NCI-H82 (cell line): Measurements from ENCODE around the gene ARID1A.
"Not testable (repeated sequence)": the region's sequence is repeated elsewhere in the genome, so short reads cannot be mapped to it uniquely, and the experiment has no call there.

Experiments used
- DNase-seq: peaks from one replicate; lab custom pipeline; 2025; lab: John Stamatoyannopoulos, UW

The ARID1A gene

DNA sequence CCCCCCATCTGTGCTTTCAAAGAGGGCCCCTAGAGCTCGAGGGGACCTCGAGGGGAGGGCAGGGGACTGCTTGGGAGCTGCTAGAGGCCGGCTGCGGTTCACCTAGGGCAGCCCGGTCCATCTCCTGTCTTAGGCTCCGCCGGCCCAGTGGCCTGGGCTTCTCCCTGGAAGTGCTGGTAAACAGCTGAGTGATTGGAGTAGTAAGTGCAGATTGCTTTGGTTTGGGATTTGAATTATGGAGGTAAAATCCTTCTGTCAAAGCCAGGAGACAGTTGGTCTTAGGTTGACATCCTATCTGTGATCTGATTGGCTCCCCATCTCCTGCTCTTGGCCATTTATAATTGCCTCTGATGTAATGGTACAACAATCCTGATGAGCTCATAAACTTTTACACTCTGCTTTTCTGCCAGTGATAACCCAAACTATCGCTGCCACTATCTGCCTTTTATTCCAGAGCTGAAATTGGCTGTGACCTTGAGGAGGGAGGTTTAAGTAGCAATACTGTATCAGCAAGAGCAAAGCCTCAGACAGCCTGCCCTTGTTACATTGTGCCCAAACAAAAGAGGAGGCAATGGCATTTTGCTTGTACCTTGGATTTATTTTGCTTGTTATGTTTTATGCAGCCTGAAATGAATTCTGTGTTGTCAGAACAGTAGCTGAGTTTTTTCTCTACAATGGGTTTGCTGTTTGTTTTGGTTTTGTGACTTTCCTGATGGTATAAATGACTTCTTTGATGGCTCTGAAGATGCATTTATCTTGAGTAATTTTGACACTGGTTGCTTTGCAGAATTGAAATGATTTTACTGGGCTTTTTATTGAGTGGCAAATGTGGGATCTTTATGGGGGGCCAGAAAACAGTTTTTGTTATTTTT is 2.4 kb downstream of the ARID1A start:
- DNase-seq, result peak; percentile 89

DNA sequence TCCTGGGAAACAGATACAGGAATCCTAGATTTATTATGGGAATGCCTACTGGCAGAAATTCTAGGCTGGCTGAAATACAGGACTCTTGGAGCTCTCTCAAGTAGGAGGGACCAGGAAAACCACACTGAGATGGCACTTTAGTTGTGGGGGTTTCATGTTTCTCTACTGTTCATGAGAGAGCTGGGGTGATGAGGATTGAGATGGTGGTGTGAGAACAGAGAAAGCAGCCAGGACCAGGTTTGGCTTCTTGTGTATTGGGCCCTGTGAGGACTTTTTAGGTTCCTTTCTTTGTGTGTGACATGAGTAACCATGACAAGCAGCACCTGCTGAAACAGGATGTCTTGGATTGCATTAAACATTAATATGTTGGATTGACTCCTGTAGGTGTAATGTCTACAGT is 4.9 kb downstream of the ARID1A start:
- no peak for DNase-seq

DNA sequence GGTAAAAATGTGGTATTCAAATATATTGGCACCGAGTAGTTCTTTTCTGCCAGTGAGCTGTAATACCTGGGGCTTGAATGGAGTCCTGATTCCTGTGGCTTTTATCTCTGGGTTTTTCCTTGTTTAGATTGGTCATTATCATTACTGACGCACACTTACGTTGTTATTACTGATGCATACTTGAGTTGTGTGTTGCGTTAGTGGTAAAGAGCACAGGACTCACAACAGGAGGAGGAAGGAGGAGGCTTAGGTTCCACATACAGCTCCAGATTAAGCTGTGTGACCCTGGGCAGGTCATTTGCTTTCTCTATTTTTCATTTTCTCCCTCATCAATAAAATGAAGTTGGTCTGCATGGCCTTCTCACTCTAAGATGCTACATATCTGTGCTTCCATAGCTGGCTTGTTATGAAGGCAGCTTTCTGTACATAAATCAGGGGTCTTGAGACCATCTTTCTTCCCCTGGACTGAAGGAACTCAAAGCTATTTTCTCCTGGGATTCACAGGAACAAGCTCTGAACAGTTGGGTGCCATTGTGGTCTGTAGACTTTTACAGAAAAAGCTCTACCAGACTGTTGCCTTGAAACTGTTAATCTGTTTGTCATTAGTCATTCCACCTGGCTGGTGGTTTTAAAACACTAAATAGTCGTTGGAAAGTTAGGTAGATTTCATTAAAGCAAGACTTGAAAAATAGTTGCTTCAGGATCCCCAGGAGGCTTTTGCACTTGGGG is 5.6 kb downstream of the ARID1A start:
- DNase-seq, result no peak

DNA sequence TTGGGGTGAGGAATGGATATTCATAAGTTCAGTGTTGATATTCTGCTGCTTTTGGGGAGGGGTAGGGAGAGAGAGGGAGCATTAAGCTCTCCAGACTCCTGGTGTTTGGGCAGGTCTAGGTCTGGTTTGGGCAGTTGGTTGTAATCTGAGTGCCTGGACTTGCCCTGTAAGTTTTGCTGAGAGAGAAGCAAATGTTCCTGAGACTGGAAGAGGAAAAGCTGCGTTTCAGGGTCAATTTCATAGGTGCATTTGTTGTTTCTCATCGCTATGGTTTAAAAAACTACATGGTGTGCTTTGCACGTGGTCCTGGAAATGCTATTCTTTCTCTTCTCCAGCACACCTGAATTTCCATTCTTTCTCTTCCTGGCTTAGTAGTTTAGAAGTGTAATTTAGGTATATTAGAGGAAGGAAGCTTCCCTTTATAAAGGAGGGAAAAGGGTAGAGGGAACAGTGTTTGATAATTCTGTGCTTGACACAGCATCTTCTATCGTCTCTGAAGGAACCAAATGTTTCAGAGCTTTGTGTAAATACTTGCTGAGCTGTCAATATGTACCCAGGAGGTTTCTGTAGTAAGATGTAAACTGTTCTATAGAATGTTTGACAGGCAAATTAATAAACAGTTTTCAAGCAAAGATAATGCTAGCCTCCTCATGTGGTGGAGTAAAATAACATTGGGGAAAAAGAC is 6.3 kb downstream of the ARID1A start:
- no peak for DNase-seq

DNA sequence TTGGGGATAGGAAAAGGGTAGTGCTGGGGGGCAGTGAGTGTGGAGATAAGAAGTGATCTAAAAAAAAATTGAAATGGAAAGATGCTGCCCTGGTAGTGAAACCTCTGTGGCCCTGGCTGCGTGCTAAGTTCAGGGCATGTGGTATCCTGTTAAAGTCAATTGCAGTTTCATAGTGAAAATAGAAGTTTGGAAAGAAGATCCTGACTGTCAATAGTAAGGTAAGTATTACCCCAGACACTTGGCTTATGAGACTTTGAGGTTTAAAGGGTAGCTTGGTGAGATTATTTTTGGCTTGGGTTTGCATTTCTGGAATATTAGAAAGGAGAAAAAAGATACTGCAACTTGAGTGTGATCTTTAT is 6.8 kb downstream of the ARID1A start:
- DNase-seq, result no peak

DNA sequence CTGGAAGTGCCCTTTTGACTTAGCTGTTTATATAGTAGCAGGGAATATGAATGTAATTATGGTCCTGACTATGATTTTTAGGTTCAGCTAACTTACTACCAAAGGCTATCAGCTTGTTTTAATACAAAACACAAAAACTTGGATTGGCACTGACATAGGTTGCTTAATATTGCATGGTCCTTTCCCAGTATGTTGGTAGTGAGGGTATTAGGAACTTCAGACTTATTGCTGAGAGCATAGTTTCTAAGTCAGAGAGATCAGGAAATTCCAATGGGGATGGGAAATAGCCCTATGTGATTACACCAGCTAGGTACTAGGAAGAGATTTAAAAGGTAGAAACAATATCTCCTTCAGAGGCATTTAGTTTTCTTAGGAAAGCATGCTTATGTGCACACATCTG is 7.7 kb downstream of the ARID1A start:
- no peak for DNase-seq

DNA sequence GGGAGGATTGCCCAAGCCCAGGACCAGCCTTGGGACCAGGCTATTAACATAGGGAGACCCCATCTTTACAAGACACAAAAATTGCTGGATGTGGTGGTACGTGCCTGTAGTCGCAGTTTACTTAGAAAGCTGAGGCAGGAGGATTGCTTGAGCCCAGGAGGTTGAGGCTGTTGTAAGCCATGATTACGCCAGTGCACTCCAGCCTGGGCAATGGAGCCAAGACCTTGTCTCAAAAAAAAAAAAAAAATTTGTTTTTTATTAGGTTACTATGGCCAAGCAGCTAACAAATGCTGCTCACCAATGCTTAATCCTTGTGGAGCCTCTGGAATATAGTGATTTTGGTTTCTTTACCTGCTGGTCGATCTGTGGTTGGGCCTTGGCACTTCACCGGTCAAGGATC is 8.8 kb downstream of the ARID1A start:
- DNase-seq, result no peak

DNA sequence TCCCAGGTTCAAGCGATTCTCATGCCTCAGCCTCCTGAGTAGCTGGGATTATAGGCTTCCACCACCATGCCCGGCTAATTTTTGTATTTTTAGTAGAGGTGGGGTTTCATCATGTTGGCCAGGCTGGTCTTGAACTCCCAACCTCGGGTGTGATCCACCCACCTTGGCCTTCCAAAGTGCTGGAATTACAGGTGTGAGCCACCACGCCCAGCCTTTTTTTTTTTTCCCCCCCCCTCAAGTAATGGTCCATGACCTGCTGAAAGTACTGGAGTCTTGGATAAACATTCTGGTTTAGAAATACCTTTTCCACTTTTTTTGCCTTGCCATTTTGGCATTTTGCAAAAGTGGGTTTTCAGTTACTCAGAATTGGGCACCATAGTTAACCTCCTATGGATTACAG is 9.4 kb downstream of the ARID1A start:
- not testable (repeated sequence) for DNase-seq

DNA sequence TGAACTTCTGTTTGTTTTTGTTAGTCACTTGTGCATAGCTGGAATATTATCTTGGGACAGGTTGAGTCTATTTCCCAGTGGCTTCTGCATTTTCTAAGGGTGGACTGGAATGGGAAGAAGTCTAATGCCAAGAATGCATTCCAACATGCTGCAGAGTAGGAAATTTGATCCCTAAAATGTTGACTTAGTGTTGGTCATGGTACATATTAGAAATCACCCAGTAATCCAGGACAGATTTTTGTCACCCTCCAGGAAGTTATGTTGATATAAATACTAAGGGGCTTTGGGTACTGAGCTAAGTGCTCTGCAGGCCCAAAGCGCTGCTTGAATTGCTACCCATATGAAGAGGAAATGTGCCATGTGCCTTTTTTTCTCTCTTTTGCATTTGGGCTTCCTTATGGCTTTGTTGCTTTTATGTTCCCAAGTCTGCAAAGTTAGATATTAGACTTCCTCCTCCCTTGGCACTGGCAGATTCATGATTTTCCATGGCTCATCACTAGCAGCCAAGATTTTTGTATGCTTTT is 10.0 kb downstream of the ARID1A start:
- no peak for DNase-seq

DNA sequence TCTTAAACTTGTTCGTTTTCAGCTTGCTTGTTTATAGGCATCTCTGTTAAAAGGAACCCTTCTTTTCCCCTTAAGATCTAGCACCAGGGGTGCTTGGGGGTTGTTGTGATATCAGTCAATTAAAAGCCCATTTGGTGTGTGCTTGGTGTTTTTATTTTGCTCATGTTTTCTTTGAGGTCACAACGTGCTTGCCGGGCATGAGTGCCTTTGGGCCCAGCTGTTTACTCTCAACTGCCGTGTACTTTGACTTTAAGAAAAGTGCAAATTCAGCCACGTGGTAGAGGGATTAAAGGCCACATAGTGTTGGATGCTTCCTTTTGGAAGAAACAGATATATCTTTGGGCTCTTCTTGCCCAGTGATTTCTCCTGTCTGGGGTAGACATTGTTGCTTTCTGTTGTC is 10.5 kb downstream of the ARID1A start:
- DNase-seq, result peak; percentile 54

DNA sequence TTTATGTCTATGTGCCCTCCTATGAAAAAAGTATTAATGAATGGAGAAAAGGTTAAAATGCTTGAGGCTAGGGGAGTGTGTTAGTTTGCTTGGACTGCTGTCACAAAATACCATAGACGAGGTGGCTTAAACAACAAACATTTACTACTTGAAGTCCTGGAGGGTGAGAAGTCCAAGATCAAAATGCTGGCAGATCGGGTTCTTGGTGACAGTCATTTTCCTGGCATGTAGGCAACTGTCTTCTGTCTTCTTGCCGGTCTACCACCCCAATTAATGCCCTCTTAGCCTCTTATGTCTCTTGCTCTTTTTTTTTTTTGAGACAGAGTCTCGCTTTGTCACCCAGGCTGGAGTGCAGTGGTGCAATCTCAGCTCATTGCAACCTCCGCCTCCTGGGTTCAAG is 15.0 kb downstream of the ARID1A start:
- no peak for DNase-seq

DNA sequence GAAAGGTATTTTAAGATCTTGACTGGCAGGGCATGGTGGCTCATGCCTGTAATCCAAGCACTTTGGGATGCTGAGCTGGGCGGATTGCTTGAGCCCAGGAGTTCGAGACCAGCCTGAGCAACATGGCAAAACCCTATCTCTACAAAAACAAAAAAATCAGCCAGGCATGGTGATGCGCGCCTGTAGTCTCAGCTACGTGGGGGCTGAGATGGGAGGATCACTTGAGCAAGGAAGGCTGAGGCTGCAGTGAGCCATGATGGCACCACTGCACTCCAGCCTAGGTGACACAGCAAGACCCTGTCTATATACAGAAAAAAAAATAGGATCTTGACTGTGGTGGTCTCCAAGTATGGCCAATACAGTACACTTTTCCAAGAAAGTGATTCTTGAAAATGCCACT is 16.0 kb downstream of the ARID1A start:
- DNase-seq, result no peak

DNA sequence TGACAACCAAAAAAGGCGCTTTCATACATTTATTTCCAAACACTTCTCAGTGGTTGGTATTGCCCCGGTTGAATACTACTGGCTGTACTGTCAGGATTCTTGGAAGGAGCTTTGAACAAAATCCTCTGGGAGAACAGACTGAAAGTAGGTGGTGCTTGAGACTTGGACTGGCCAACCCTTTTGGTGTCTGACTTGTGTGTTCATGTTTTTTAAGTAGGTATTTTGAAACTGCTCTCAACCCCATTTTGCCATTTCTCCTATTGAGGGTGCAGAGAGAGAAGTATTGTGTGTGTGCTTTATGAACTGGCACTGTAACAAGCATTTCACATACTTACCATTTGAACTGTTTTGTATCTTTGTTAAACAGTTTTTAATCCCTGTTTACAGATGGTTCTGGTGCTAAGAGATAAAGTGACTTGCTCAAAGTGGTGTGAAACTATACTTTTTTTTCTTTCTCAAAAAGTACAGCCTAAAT is 21.2 kb downstream of the ARID1A start:
- no peak for DNase-seq

DNA sequence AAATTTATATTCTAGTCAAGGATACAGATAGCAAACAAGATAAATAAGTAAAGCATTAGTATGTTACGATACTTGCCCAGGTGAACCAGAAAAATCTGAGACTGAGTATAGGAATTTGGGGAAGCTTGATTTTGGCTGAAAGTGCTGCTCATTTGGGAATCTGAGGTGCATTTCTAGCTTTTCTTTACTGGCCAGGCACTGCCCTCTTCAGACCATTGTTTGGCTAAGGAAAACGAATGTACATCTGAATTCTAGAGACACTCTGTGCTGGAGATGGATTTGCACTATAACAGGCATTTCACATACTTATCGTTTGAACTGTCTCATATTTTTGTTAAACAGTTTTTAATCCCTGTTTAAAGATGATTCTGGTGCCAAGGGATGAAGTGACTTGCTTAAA is 23.4 kb downstream of the ARID1A start:
- no peak for DNase-seq

DNA sequence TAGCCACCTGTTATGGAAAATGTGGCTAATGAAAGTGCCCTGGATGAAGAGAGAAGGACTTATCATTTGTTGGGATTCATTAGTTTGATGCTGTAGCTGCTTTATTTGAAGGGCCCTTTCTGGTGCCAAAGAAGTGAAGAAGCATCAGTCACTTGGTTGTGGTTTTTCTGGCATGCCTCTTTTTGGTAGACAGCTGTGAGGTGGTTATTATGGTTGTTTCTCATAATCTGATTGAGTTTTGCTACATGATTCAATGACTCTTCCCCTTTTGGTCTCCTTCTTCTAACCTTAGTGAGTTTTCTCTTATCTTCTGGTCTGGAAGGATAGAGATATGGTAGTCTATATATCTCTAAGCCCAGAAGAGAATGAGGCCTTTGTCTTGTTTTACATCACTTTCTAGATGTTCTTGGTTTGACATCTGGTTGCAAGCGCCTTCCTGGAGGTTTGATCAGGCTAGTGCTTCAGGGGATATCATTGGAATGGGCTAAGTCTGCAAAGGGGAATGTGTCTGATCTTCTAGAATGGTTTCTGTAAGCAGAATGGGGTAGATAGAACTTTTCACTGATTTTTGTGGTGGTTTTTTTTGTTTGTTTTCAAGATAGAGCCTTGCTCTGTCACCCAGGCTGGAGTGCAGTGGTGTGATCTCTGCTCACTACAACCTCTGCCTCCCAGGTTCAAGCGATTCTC is 26.0 kb downstream of the ARID1A start:
- DNase-seq, result no peak

DNA sequence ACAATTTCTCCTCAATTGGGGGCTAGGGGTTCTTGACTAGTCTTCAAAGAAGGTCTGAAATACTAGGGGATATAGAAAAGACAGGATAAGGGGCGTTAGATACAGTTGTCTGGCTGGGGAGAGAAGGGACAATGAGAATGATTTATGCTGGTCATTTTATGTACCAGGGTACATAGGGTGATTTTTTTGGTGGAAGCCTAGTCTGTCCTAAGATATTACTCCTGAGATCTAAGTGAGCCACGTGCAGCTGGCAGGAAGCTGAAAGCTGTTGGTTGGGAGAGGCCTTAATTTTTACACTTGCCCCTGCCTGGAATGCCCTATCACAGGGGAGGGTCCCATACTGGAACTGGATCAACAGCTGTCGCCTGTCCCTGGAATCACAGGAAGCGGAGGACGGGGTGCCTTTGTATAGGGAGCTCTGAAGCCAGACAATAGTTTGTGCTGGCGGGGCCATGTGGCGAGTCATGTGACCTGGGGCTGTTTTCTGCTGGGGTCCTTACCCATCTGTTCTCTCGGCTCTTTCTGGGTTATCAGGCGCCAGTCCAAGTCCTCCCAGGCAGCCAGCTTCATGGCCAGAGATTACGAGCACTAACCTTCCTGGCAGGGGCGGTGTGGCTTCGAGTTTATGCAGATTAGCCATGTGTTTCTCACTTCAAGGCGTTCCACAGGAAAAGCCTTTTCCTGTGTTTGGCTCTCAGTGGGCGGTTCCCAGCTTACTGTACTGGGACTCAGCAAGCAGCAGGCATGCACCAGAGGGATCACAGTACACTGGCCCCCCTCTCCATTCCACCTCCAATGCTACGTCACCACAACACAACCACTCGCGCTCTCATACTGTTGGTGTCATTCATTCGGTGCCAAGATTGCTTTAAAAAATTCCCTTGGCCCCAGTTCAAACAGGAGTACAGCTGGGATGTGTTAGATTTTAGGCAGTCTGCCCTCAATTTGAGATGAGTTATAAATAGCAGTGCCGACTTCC is 27.5 kb downstream of the ARID1A start:
- DNase-seq, result peak; percentile 100

DNA sequence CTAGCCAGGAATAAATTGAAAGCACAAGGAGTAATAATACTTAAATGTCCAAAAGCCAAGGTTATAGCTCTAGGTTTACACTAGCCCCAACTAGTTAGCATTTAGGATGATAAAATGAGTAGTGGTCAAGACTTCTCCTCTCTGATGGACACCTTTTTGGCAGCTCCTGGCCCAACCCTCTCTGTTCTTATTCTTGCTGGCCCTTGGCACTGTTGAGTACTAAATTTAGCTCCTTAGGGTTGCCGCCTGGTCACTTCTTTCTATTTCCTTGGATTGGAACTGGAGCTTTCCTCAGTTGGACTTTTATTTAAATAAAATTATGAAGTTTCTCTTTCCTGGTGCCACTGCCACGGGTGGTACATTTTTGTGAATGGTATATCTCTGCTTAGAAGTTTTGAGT is 28.3 kb downstream of the ARID1A start:
- DNase-seq, result no peak

DNA sequence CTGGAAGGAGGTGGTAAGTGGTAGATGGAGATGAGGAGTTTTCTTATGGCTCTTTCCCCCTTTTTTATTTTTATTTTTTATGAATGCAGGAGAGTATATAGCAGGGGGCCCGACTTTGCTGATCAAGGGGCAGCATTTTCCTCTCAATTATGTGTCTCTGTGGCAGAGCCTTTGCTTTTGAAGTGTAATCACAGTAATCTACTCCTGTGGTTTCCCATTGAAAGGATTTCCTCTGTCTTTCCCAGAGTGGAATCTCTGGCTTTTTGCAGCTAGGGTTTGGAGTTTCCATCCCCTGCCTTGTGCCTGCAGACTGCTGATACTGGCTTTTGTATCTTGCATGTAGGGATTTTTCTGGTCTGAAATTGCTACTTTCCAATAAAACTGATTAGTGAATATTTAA is 29.1 kb downstream of the ARID1A start:
- DNase-seq, result no peak

DNA sequence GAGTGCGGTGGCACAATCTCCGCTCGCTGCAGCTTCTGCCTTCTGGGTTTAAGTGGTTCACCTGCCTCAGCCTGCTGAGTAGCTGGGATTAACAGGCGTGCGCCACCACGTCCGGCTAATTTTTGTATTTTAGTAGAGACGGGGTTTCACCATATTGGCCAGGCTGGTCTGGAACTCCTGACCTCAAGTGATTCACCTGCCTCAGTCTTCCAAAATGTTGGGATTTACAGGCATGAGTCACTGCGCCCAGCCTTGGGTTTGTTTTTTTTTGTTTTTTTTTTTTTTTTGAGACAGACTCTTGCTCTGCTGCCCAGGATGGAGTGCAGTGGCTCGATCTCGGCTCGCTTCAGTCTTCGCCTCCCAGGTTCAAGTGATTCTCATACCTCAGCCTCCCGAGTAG is 30.1 kb downstream of the ARID1A start:
- DNase-seq, result not testable (repeated sequence)

DNA sequence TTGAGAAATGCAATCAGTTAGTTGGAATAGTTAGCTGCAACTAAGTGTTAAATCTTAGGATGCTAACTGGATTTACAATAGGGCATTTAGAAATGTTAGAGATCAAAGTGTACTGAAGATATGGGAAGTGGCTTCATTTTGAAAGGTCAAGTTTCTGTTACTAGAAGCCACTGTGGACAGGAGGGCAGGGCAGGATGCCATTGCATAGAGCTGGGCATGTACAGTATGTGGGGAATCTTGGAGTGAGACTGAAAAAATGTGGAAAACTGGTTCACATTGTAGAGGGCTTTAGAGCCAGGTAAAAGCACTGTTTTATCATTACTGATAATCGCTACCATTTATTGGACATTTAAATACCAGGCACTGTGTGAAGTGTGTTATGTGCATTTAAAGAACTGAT is 31.0 kb downstream of the ARID1A start:
- no peak for DNase-seq

DNA sequence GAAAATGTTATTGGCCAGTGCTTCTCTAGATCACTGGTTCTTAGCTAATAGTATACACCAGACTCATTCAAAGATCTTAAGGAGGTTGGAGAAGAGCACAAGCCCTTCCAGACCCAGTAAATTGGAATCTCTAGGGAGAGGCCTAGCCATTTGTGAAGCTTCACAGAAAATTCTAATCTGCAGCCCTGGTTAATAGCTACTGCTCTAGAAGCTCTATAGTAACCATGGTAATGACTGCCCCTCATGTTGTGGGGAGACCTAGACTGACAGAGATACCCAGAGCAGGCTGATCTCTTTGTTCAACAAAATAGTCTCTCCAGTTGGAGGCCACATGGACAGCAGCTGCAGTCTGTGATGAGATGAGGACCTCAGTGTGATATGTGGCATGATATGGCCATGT is 31.7 kb downstream of the ARID1A start:
- no peak for DNase-seq
